ENCODE measurements around the gene SIAH2. TPM values are rescaled to one million over a fixed set of nuclear protein-coding genes. Genes with fewer than 3 reads are reported as not detected.

Gene SIAH2
- total RNA-seq, 1 donor from 2014 or later = 23.0 TPM

- H3K27me3 ChIP-seq (ENCODE audit: low read depth) = no peaks in the 10 kb centered on the region
- H3K27ac ChIP-seq (replicated peaks) = peak overlapping the region; percentile 99
- no peak for DNase-seq
- peaks cover 83% of the 10 kb centered on the region for H3K4me1 ChIP-seq
- peak overlapping the region; percentile 88 for H3K4me3 ChIP-seq
- intact Hi-C loops (cut with micrococcal nuclease) = no loop called here
- TF ChIP-seq CTCF (IDR thresholded peaks at IDR 0.05; ENCODE audit: borderline replicate concordance) = no peak
- H3K36me3 ChIP-seq = peaks cover 6% of the 10 kb centered on the region
- H3K9me3 ChIP-seq (replicated peaks) = no peaks in the 10 kb centered on the region
These were observed 2.4 kb downstream of the SIAH2 start for GRCh38 chr3:150760431-150761200.

- intact Hi-C loops (cut with micrococcal nuclease) = no loop called here
These were observed 3.0 kb downstream of the SIAH2 start for GRCh38 chr3:150759947-150760346.

GRCh38 chr3:150759319-150759718 lies 3.6 kb downstream of the SIAH2 start:
- intact Hi-C loops (cut with micrococcal nuclease) = no loop called here
- DNase-seq = no peak
- TF ChIP-seq CTCF (IDR thresholded peaks at IDR 0.05; ENCODE audit: borderline replicate concordance) = no peak
- H3K9me3 ChIP-seq (replicated peaks) = no peaks in the 10 kb centered on the region
- H3K27ac ChIP-seq (replicated peaks) = peak overlapping the region; percentile 99
- peaks cover 89% of the 10 kb centered on the region for H3K4me1 ChIP-seq
- no peaks in the 10 kb centered on the region for H3K27me3 ChIP-seq (ENCODE audit: low read depth)
- H3K36me3 ChIP-seq = peaks cover 6% of the 10 kb centered on the region
- no peak overlapping the region for H3K4me3 ChIP-seq

More at GRCh38 chr3:150759947-150760346, 3.0 kb downstream of the SIAH2 start:
- Histone ChIP-seq H3K4me3 (peak overlapping the region; percentile 88), H3K27ac (replicated peaks) (peak overlapping the region; percentile 99), H3K9me3 (replicated peaks) (no peaks in the 10 kb centered on the region), H3K27me3 (ENCODE audit: low read depth) (no peaks in the 10 kb centered on the region), H3K36me3 (peaks cover 6% of the 10 kb centered on the region), H3K4me1 (peaks cover 89% of the 10 kb centered on the region)
- no peak for DNase-seq
- no peak for TF ChIP-seq CTCF (IDR thresholded peaks at IDR 0.05; ENCODE audit: borderline replicate concordance)

- Histone ChIP-seq H3K27ac (replicated peaks) (no peak overlapping the region), H3K4me1 (peaks cover 86% of the 10 kb centered on the region)
These were observed 5.2 kb downstream of the SIAH2 start for GRCh38 chr3:150757768-150758167.

GRCh38 chr3:150757364-150757763 lies 5.6 kb downstream of the SIAH2 start:
- Histone ChIP-seq H3K4me3 (no peak overlapping the region), H3K9me3 (replicated peaks) (no peaks in the 10 kb centered on the region), H3K27ac (replicated peaks) (no peak overlapping the region), H3K27me3 (ENCODE audit: low read depth) (no peaks in the 10 kb centered on the region), H3K4me1 (peaks cover 90% of the 10 kb centered on the region), H3K36me3 (peaks cover 6% of the 10 kb centered on the region)
- no peak for TF ChIP-seq CTCF (IDR thresholded peaks at IDR 0.05; ENCODE audit: borderline replicate concordance)
- intact Hi-C loops (cut with micrococcal nuclease) = no loop called here
- DNase-seq = no peak

More at GRCh38 chr3:150757768-150758167, 5.2 kb downstream of the SIAH2 start:
- TF ChIP-seq CTCF (IDR thresholded peaks at IDR 0.05; ENCODE audit: borderline replicate concordance) = no peak
- H3K27me3 ChIP-seq (ENCODE audit: low read depth) = no peaks in the 10 kb centered on the region
- peaks cover 6% of the 10 kb centered on the region for H3K36me3 ChIP-seq
- intact Hi-C loops (cut with micrococcal nuclease) = no loop called here
- H3K4me3 ChIP-seq = no peak overlapping the region
- H3K9me3 ChIP-seq (replicated peaks) = no peaks in the 10 kb centered on the region
- no peak for DNase-seq

Data from left ventricle myocardium inferior (tissue), 1 donor.